Measurements from ENCODE around the gene BCAS3.

- TF ChIP-seq POLR2A (IDR thresholded peaks at IDR 0.05; ENCODE audit: low read length) (no peak), GATA1 (IDR thresholded peaks at IDR 0.05; ENCODE audit: low read depth, low read length) (no peak)
These were observed 35.8 kb upstream of the BCAS3 start for GRCh38 chr17:60641810-60642220.

Data from erythroblast (primary cell).